AG04450 (cell line): Measurements from ENCODE around the gene SDHA. TPM values are rescaled to one million over a fixed set of nuclear protein-coding genes. Genes with fewer than 3 reads are reported as not detected.
A peak's percentile ranks its signal among the peaks of the same experiment; 100 is the strongest.
"Not testable (repeated sequence)": the region's sequence is repeated elsewhere in the genome, so short reads cannot be mapped to it uniquely, and the experiment has no call there.

Experiments
- CTCF ChIA-PET: fragments of 300-600, 350-600 bp; formaldehyde crosslinking; extraction: SDS; loops from one replicate; lab custom pipeline; 2022; ENCODE audit warnings: antibody characterized with exemption, inconsistent platforms; lab: Charles Lee
- POLR2A ChIA-PET: fragments of 350-600 bp; formaldehyde crosslinking; extraction: SDS; loops from one replicate; lab custom pipeline; 2021; ENCODE audit warnings: antibody characterized with exemption, inconsistent platforms; lab: Yijun Ruan, JAX
- DNase-seq: peaks from one replicate; pipeline ENCODE4 v3.0.0-alpha.2; 2011; ENCODE audit warnings: low read depth, low spot score
- H3K27ac ChIP-seq: one replicate; pipeline ENCODE4 v1.5.1; 2012; ENCODE audit warnings: low read depth, low read length, control low read depth
- H3K27me3 ChIP-seq: one replicate; pipeline ENCODE4 v1.6.0; 2012; ENCODE audit warnings: low read length; ENCODE audit not compliant: control insufficient read depth, insufficient read depth
- H3K4me3 ChIP-seq: 2 replicates; pipeline ENCODE4 v1.5.1; 2011; ENCODE audit warnings: mild to moderate bottlenecking, low read depth, low read length, control low read depth
- H3K9me3 ChIP-seq: 2 replicates; pipeline ENCODE4 v1.5.1; 2012; ENCODE audit warnings: low read length; ENCODE audit not compliant: control insufficient read depth, insufficient read depth
- polyA minus RNA-seq: library from RNA; depleted of rRNA, polyadenylated mRNA; stranded (reverse); fragments of >200 nt; gene quantifications from 2 replicates; pipeline ENCODE4 v1.2.3, GENCODE V29; 2011; rRNA and poly(A)+ RNA removed
- polyA plus RNA-seq: library from polyadenylated mRNA; depleted of rRNA; stranded (reverse); fragments of >200 nt; gene quantifications from 2 replicates; pipeline ENCODE4 v1.2.3, GENCODE V29; 2011; rRNA removed
- TF ChIP-seq, protein P1 (sequence below): IDR thresholded peaks from 2 replicates; pipeline ENCODE4 v1.5.1; 2011; ENCODE audit warnings: low read depth, low read length, control low read depth, inconsistent platforms

The SDHA gene
- polyA plus RNA-seq, result 116 and 122 TPM in 2 replicates
- 148 and 208 TPM in 2 replicates for polyA minus RNA-seq

DNA sequence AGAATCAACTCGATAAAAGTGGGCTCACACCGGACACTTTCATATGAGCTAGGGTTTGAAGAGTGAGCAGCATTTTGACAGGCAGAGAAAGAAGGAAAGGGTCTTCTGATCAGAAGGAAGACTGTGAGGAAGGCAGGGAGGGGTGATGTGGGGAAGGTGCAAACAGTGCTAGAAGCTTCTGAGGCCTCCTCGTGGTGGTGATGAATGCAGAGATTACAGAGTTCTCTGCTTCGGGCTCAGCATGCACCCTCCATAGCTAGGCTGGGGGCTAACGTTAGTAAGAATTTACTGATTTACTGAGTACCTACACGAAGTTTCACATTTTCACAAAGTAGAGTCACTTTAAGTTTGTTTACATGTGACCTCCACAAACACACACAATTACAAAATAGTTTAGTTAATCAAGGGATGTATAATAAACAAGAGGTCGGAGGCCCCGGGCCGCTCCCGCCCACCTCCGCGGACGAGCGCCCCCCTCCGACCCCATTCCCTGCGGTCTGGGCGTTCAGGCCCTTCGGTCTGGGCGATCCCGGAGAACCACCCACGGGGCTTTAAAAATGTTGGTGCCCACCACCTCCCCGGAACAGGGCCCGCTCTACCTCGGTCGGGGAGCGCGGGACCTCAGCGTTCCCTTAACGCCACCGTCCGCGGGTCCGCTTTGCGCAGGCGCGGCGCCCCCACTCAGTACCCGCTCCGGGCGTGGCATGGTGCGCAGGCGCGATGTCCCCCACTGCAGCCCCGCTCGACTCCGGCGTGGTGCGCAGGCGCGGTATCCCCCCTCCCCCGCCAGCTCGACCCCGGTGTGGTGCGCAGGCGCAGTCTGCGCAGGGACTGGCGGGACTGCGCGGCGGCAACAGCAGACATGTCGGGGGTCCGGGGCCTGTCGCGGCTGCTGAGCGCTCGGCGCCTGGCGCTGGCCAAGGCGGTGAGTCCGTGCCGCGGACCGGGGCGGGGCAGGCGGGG lies at the start of gene SDHA, which contains the start of gene CCDC127:
Gene SDHA (plus strand): TSS at position 827 of the 963 bp plus-strand sequence. CDS start 36 bp downstream, at position 863.
Gene CCDC127 (minus strand): TSS at position 660 of the 963 bp plus-strand sequence. CDS start 1,304 bp downstream, outside the sequence.
- ChIA-PET CTCF (interaction anchor here (0.6 to 1.3 kb wide), 4 partner anchors 16 to 1252 kb away, joined by 3 to 8 read pairs (median 6); no protein-coding TSS in a partner anchor), POLR2A (interaction anchor here (0.5 to 1.0 kb wide), 4 partner anchors 8 to 106 kb away, joined by 3 to 6 read pairs (median 4); no protein-coding TSS in a partner anchor)
- peak; percentile 68 for DNase-seq
- not testable (repeated sequence) for H3K27me3 ChIP-seq, H3K9me3 ChIP-seq
- TF ChIP-seq, protein P1, sequence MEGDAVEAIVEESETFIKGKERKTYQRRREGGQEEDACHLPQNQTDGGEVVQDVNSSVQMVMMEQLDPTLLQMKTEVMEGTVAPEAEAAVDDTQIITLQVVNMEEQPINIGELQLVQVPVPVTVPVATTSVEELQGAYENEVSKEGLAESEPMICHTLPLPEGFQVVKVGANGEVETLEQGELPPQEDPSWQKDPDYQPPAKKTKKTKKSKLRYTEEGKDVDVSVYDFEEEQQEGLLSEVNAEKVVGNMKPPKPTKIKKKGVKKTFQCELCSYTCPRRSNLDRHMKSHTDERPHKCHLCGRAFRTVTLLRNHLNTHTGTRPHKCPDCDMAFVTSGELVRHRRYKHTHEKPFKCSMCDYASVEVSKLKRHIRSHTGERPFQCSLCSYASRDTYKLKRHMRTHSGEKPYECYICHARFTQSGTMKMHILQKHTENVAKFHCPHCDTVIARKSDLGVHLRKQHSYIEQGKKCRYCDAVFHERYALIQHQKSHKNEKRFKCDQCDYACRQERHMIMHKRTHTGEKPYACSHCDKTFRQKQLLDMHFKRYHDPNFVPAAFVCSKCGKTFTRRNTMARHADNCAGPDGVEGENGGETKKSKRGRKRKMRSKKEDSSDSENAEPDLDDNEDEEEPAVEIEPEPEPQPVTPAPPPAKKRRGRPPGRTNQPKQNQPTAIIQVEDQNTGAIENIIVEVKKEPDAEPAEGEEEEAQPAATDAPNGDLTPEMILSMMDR, result peak; percentile 52
- peak within 1 kb of the TSS; percentile 61 for H3K27ac ChIP-seq
- H3K4me3 ChIP-seq, result peak within 1 kb of the TSS; percentile 86

GRCh38 chr5:169071-169727 lies 48.9 kb upstream of the SDHA start:
- no peaks in the 10 kb centered on the region; the same call in 1 of the 2 replicates for H3K9me3 ChIP-seq
- DNase-seq, result peak; percentile 38
- POLR2A ChIA-PET, result interaction anchor here (0.7 to 1.1 kb wide), 2 partner anchors 34 to 102 kb away, joined by 3 to 8 read pairs; partner anchors contain the start of gene PDCD6
- no peak overlapping the region for H3K4me3 ChIP-seq
- H3K27me3 ChIP-seq, result no peaks in the 10 kb centered on the region
- TF ChIP-seq, protein P1, result no peak
- H3K27ac ChIP-seq, result peak overlapping the region; percentile 92
- CTCF ChIA-PET, result interaction anchor here (3.5 kb wide), 1 partner anchor 20 kb away, joined by 13 read pairs; no protein-coding TSS in a partner anchor

DNA sequence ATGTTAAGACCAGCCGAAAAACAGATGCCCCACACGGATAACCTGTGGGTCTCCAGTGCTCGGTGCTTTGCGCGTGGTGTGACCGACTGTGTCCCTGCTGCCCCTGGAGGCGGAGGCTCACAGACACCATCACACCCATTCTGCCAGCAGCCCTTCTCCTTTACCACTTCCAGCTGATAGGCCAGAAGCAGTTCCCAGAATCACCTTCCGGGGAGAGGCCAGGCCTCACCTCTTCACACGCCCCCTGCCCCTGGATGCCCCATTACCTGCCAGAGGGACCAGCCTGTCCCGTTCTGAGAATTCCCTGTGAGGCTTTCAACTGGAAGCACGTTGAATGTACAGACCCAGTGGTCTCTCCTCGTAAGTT lies 48.4 kb upstream of the SDHA start:
- DNase-seq, result no peak
- CTCF ChIA-PET, result interaction anchor here (3.5 kb wide), 1 partner anchor 19 kb away, joined by 13 read pairs; no protein-coding TSS in a partner anchor
- H3K4me3 ChIP-seq, result no peak overlapping the region
- H3K27me3 ChIP-seq, result no peaks in the 10 kb centered on the region
- H3K27ac ChIP-seq, result no peak overlapping the region
- H3K9me3 ChIP-seq, result no peaks in the 10 kb centered on the region; the same call in 1 of the 2 replicates
- POLR2A ChIA-PET, result no interaction called here
- TF ChIP-seq, protein P1, result no peak

DNA sequence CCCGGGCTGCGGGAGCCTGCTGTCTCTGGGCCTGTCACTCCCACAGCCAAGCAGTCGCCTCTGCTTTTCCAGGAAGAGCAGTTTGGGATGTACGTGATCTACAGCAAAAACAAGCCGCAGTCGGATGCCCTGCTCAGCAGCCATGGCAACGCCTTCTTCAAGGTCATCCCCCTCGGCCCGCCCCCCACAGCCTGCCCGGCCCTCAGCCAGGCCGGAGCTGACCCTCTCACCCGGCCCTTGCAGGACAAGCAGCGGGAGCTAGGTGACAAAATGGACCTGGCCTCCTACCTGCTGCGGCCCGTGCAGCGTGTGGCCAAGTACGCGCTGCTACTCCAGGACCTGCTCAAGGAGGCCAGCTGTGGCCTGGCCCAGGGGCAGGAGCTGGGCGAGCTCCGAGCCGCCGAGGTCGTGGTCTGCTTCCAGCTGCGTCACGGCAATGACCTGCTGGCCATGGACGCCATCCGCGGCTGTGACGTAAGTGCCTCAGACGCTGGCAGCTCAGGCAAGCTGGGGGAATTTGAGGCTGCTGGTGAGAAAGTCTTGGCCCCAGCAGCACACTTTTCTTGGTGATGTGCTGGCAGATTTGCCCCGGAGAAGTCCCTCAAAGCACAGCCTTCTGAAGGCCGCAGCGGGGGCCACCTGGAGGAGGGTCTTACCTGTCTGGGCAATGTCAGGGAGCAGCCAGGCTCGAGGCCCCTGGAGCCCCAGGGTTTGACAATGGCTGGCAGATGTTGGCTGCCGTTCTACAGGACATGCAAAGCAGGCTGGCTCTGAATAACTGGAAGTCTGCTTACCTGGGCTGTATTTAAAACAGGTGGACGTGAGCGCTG lies 46.9 kb upstream of the SDHA start:
- Histone ChIP-seq H3K4me3 (no peak overlapping the region), H3K9me3 (no peaks in the 10 kb centered on the region; the same call in 1 of the 2 replicates), H3K27ac (no peak overlapping the region), H3K27me3 (no peaks in the 10 kb centered on the region)
- ChIA-PET POLR2A (interaction anchor here (0.6 kb wide), 2 partner anchors 99 to 126 kb away, joined by 3 to 8 read pairs; no protein-coding TSS in a partner anchor), CTCF (interaction anchor here (0.5 to 1.7 kb wide), 2 partner anchors 17 to 49 kb away, joined by 3 to 5 read pairs; no protein-coding TSS in a partner anchor)
- TF ChIP-seq, protein P1, result no peak
- no peak for DNase-seq
